Naive thymus-derived CD8-positive, alpha-beta T cell (primary cell): ENCODE measurements around the gene ASB8. TPM values are rescaled to one million over a fixed set of nuclear protein-coding genes. Genes with fewer than 3 reads are reported as not detected.
"Not testable (repeated sequence)": the region's sequence is repeated elsewhere in the genome, so short reads cannot be mapped to it uniquely, and the experiment has no call there.

Experiments used
- ATAC-seq, 2 donors: fragments of 150-1000 bp; cut with Tn5 transposase in 1 of 2; sonication (Bioruptor Pico), chemical (Tn5 transposase) in 1 of 2; 1 replicate in 1 of 2; 2 replicates in 1 of 2; pipeline ENCODE4 v1.10.0; 2021; ENCODE audit warnings: mild to moderate bottlenecking in 2 of 2, moderate library complexity in 2 of 2
- POLR2A ChIA-PET: fragments of 350-600 bp; sonication (Branson Sonifier 250); formaldehyde crosslinking; loops from one replicate; lab custom pipeline; 2021; ENCODE audit warnings: antibody characterized with exemption; lab: Charles Lee
- DNase-seq, 10 donors: peaks; one replicate each; pipeline versions ENCODE4 v3.0.0 to v3.0.0-alpha.2; 2020 to 2022
- H3K27ac Mint-ChIP-seq, 10 donors: one replicate each; pipeline ENCODE4 v1.8.0; 2020 to 2022; ENCODE audit warnings: mild to moderate bottlenecking in 10 of 10, mixed read lengths in 10 of 10, moderate library complexity in 4 of 10, inconsistent platforms in 1 of 10
- H3K27me3 Mint-ChIP-seq, 5 donors: one replicate each; pipeline ENCODE4 v1.8.0; 2021 to 2022; ENCODE audit warnings: mixed read lengths in 5 of 5
- H3K36me3 Mint-ChIP-seq, 3 donors: one replicate each; pipeline ENCODE4 v1.8.0; 2020 to 2022; ENCODE audit warnings: mixed read lengths in 3 of 3, mild to moderate bottlenecking in 2 of 3, inconsistent platforms in 1 of 3
- H3K4me1 Mint-ChIP-seq, 4 donors: one replicate each; pipeline ENCODE4 v1.8.0; 2021 to 2022; ENCODE audit warnings: mixed read lengths in 4 of 4
- H3K4me3 Mint-ChIP-seq, 10 donors: one replicate each; pipeline ENCODE4 v1.8.0; 2020 to 2022; ENCODE audit warnings: mild to moderate bottlenecking in 10 of 10, mixed read lengths in 10 of 10, moderate library complexity in 6 of 10, inconsistent platforms in 1 of 10
- H3K9me3 Mint-ChIP-seq, 9 donors: one replicate each; pipeline ENCODE4 v1.8.0; 2020 to 2022; ENCODE audit warnings: mixed read lengths in 9 of 9, mild to moderate bottlenecking in 3 of 9, inconsistent platforms in 1 of 9, moderate library complexity in 1 of 9
- polyA plus RNA-seq, 3 donors: library from polyadenylated mRNA; unstranded; fragments of 300-500 nt; fragmentation: Illumina TruSeq; gene quantifications; one replicate each; pipeline ENCODE4 v1.2.3, GENCODE V29; 2021
- total RNA-seq, 8 experiments: library from RNA in 2 of 8; stranded (reverse) in 2 of 8; gene quantifications; one replicate each; pipeline ENCODE4 v1.2.3 and lab custom pipeline; 2021 to 2026

The ASB8 gene
- total and polyA plus RNA-seq, 5 experiments from 2014 or later: 61.2 to 81.0 (median 71.0) TPM

DNA sequence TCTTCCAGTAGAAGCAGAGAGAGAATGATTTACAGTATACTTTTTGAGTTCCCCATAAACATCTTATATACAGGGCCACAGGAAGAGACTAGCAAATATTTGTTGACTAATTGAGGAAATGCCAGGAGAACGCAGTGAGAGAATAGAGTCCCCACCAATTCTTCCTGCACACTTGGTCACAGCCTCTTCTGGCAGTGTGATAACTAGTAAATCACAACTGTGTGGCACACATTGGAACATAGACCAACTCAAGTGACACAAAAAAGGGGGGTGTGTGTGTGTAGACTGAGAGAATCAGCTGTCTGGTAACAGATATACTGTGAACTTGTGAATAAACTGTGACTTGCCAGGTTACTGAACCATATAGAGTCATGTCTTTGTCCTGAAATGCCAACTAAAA, 27.9 kb downstream of the ASB8 start:
- no peaks in the 10 kb centered on the region for H3K4me1 Mint-ChIP-seq
- POLR2A ChIA-PET: no interaction called here
- H3K4me3 Mint-ChIP-seq: no peak overlapping the region
- DNase-seq (no peak), ATAC-seq (no peak)
- no peak overlapping the region for H3K27ac Mint-ChIP-seq
- H3K27me3 Mint-ChIP-seq: no peaks in the 10 kb centered on the region
- H3K36me3 Mint-ChIP-seq: peaks cover 1 to 30% (median 8%) of the 10 kb centered on the region in 3 donors
- no peaks in the 10 kb centered on the region for H3K9me3 Mint-ChIP-seq

DNA sequence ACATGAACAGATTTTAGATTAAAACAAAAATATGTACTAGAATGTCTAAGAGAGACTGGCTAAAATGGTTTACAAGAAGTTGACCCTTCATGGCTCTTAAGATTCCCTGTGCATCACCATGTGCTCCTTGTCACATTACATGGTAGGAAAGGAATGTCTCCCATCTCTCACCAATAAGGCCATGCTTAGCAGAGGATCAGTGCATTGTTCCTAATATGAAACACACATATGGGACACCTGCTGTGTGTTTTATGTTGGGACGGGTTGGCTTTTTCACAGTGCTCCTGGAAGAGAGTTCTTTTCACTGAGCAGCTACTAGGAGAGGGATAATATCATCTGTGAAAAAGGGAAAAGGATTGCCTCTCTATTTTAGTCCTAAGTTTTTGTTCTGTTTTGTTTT, 28.5 kb downstream of the ASB8 start:
- no peak for DNase-seq
- peaks cover 3 to 31% (median 5%) of the 10 kb centered on the region in 3 donors for H3K36me3 Mint-ChIP-seq
- no peaks in the 10 kb centered on the region for H3K9me3 Mint-ChIP-seq
- no peak overlapping the region for H3K4me3 Mint-ChIP-seq
- POLR2A ChIA-PET: interaction anchor here (0.6 kb wide), 2 partner anchors 56 to 135 kb away, joined by 3 to 7 read pairs; no protein-coding TSS in a partner anchor
- H3K4me1 Mint-ChIP-seq: peaks cover 0 to 2% (median 0%) of the 10 kb centered on the region in 4 donors
- no peak for ATAC-seq
- H3K27me3 Mint-ChIP-seq: no peaks in the 10 kb centered on the region
- H3K27ac Mint-ChIP-seq: peak overlapping the region in 1 of 10 donors; percentile 43

DNA sequence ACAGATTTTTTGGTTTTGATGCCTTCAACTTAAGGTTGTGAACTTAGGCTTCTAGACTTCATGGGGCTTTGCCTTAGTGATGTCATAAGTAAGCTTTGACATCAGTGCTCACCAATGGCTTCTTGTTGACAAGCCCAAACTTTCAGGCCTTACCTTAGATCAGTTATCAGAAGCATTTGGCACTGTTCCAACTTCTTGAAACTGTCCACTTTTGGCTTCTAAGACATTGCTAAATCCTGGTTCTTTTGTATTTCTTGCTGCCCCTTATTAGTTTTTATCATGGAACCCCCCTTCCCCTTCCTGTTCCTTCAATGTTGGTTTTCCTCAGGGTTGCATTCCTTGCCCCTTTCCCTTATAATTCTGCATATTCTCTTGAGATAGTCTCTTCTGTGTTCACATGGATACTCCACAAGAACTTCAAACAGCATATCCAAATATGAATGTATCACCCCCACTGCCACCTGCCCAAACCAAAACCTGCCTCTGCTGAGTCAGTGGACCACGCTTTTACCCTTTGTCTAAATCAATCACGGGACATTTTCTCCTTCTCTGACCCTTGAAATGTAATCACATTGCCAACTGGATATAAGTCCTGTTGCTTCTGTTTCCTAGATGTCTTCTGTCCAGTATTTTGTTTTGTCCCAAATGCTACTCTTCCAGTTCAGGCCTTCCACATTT, 30.2 kb downstream of the ASB8 start:
- H3K9me3 Mint-ChIP-seq: no peaks in the 10 kb centered on the region
- ATAC-seq: no peak
- no peak for DNase-seq
- H3K36me3 Mint-ChIP-seq: peaks cover 4 to 33% (median 5%) of the 10 kb centered on the region in 3 donors
- H3K27ac Mint-ChIP-seq: peak overlapping the region in 1 of 10 donors; percentile 3
- H3K27me3 Mint-ChIP-seq: no peaks in the 10 kb centered on the region
- H3K4me1 Mint-ChIP-seq: peaks cover 0 to 4% (median 0%) of the 10 kb centered on the region in 4 donors
- H3K4me3 Mint-ChIP-seq: no peak overlapping the region
- POLR2A ChIA-PET: no interaction called here

DNA sequence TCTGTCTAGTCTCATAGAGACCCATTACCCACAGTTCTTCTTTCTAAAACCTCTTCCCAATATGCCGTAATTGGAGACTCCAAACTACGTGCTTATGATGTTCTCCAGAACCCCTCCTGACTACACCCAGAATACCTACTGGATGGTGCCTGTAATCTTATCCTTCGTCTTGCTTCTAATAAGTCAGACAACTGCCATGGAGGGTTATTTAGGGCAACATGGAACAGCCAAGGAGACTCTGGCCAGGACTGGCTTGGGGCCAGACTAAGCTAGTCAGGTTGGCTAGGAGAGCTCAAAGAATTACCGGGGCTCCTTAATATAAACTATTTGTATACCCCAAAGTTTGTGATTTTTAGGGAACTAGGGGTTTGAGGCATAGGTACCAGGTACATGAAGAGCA, 31.3 kb downstream of the ASB8 start:
- Mint-ChIP-seq H3K27ac (no peak overlapping the region), H3K9me3 (no peaks in the 10 kb centered on the region), H3K36me3 (peaks cover 4 to 33% (median 5%) of the 10 kb centered on the region in 3 donors), H3K4me3 (no peak overlapping the region), H3K4me1 (peaks cover 0 to 6% (median 0%) of the 10 kb centered on the region in 4 donors), H3K27me3 (no peaks in the 10 kb centered on the region)
- POLR2A ChIA-PET: no interaction called here
- DNase-seq (no peak), ATAC-seq (no peak)

DNA sequence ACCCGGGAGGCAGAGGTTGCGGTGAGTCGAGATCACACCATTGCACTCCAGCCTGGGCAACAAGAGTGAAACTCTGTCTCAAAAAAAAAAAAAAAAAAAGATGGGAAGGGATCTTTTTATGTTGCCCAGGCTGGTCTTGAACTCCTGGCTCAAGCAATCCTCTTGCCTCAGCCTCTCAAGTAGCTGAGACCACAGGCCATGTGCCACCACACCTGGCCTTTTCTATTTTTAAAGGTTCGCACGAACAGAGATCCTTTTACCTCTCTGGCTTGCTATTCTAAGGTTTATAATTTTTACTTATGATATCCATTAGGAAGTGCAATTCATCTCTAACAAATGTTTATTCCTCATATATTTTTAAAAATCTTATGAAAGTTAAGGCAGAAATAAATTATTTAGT, 31.8 kb downstream of the ASB8 start:
- H3K27ac Mint-ChIP-seq, ATAC-seq, H3K4me3 Mint-ChIP-seq, H3K4me1 Mint-ChIP-seq, H3K27me3 Mint-ChIP-seq, POLR2A ChIA-PET, H3K9me3 Mint-ChIP-seq, DNase-seq: not testable (repeated sequence)
- H3K36me3 Mint-ChIP-seq: peaks cover 4 to 29% (median 5%) of the 10 kb centered on the region in 3 donors

DNA sequence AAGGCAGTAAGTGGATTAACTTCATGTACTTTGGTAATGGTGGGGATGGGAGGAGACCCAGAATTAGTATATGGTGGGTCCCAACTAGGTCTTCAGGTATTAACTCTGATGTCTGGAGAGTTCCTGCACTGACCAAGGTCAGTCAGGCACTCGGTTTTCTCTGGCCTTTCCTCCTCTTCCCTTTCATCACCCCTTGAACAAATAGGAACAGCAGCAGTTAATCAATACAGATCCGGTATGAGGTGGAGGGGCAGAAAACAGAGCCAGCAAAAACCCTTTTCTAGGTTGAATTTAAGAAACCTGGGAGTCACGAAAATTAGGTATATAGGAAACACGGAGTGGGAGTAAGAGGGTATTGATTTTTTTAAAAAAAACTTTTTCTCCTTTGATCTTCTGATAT, 34.1 kb downstream of the ASB8 start:
- POLR2A ChIA-PET: no interaction called here
- no peak overlapping the region for H3K4me3 Mint-ChIP-seq
- H3K27me3 Mint-ChIP-seq: peaks cover 0 to 2% (median 0%) of the 10 kb centered on the region in 5 donors
- H3K9me3 Mint-ChIP-seq: no peaks in the 10 kb centered on the region
- DNase-seq (no peak), ATAC-seq (no peak)
- H3K36me3 Mint-ChIP-seq: peaks cover 4 to 26% (median 5%) of the 10 kb centered on the region in 3 donors
- H3K27ac Mint-ChIP-seq: no peak overlapping the region
- H3K4me1 Mint-ChIP-seq: peaks cover 17 to 21% (median 21%) of the 10 kb centered on the region in 4 donors

DNA sequence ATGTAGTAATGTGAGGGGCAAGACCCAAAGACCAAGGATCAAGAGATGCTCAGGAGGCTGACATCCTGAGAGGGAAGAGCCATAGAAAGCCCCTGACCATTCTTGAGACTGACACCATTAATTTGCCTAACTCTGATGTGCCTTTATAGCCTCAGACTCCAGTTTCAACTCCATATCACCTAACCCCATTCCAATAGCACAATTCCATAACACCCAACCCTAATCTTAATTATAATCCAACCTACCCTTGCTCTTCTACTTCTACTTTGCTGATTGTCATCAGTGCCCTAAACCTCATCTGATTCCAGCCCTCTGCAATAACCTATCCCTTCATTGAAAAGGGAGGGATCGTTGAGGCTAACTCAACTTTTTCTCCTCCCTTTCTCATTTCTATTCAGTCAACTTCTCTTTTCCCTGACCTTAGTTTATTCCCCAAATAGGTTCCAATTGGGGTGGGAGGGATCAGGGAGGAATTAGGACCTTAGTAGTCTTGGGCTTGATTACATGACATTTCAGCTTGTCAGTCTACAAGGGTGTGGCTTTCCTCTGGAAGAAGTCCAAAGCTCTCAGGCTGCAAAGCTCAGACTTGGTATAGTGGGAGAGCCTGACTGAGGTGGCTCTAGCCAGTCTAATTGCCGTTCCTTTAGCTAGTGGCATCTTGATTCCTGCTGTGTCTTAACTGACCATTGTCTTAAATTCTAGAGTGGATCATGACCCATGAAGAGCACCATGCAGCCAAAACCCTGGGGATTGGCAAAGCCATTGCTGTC, 35.1 kb downstream of the ASB8 start:
- peaks cover 4 to 24% (median 5%) of the 10 kb centered on the region in 3 donors for H3K36me3 Mint-ChIP-seq
- H3K9me3 Mint-ChIP-seq: no peaks in the 10 kb centered on the region
- peaks cover 17 to 23% (median 21%) of the 10 kb centered on the region in 4 donors for H3K4me1 Mint-ChIP-seq
- ATAC-seq (no peak), DNase-seq (no peak)
- no peak overlapping the region for H3K27ac Mint-ChIP-seq
- H3K4me3 Mint-ChIP-seq: no peak overlapping the region
- H3K27me3 Mint-ChIP-seq: peaks cover 0 to 3% (median 2%) of the 10 kb centered on the region in 5 donors
- POLR2A ChIA-PET: no interaction called here

DNA sequence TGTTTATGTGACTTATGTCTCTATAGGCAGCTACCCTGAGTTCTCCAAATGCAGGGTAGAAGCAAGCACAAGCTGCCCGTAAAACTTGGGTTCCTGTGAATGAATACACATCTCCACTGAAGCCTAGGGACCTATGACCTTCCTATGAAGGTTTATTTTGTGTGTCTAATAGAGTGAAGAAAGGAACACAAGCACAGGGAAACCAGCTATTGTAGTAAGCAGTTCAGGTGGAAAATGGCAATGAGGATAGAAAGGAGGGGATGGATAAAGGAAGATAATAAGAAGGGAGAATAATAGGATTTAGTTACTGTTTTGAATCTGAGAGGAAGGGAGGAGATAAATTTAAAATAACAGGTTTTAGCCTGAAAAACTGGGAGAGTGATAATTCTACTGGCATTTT, 35.8 kb downstream of the ASB8 start:
- ATAC-seq (no peak), DNase-seq (no peak)
- Mint-ChIP-seq H3K4me1 (peaks cover 17 to 23% (median 21%) of the 10 kb centered on the region in 4 donors), H3K4me3 (no peak overlapping the region), H3K27me3 (peaks cover 0 to 6% (median 2%) of the 10 kb centered on the region in 5 donors), H3K27ac (no peak overlapping the region), H3K9me3 (no peaks in the 10 kb centered on the region), H3K36me3 (peaks cover 4 to 24% (median 5%) of the 10 kb centered on the region in 3 donors)
- POLR2A ChIA-PET: interaction anchor here (1.0 to 1.2 kb wide), 2 partner anchors 13 to 16 kb away, joined by 3 to 4 read pairs; partner anchors contain the start of gene SENP1

DNA sequence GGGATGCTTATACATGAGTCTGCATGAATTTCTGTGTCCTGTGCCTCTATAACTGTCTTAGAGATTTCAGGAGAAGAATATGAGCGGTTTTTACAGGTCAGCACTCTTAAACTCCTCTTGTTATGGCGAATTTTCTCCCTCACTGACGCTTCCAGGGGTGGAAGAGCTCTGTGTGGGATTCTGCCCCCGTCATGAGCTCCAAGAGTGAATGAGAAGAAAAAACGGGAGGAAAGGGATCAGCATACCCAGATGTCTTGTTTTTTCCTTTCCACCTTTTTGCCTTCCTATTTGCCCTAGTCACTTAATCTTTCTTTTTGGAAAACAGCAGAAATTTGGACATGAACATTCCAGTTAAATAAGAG, 37.5 kb downstream of the ASB8 start:
- Mint-ChIP-seq H3K9me3 (no peaks in the 10 kb centered on the region), H3K27ac (peak overlapping the region in 2 of 10 donors; percentile 32 to 53), H3K36me3 (peaks cover 4 to 14% (median 5%) of the 10 kb centered on the region in 3 donors), H3K4me1 (peaks cover 17 to 23% (median 21%) of the 10 kb centered on the region in 4 donors), H3K4me3 (peak overlapping the region; percentile 90 to 99 (median 96)), H3K27me3 (peaks cover 3 to 12% (median 10%) of the 10 kb centered on the region in 5 donors)
- ATAC-seq: no peak
- no peak for DNase-seq
- POLR2A ChIA-PET: interaction anchor here (2.2 kb wide), 1 partner anchor 14 kb away, joined by 13 read pairs; the partner anchor contains the start of gene SENP1

DNA sequence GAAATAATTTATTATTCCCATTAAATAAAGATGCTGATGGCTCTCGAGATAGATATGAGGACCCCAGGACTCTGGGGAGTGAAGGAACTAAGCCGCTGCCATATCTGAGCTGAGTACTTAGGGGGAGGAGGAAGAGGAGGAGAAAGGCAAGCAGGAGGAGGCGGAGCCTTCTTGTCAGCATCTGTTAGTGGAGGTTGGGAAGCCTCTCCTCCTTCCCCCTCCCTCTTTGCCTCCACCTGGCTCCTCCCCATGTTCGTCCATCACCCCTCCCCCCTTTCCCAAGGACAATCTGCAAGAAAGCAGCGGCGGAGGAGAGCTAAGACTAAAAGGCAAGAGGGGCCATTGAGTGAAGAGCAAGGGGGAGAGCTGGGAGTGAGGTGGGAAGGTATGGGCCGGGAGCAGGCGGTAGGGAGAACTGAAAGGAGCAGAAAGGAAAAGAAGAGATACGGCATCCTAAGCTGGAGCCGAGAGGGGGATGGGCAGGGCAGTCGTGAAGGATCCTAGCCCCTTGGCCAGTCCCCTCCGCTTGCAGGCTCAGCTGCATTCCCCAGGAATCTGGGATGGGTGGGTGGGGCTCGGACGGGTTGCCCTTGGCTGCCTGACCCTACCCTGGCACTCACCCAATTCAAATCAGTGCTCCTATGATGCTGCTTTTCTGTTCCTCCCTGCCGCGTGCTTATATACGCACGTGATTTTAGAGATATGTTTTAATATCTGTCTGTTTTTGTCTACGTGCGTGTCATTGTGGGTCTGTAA, 38.1 kb downstream of the ASB8 start, which contains the start of gene PFKM:
PFKM (plus strand) TSS at position 287 of the 756 bp plus-strand sequence. CDS start 3,411 bp downstream, outside the sequence.
- H3K4me3 Mint-ChIP-seq: peak within 1 kb of the TSS; percentile 90 to 99 (median 96)

DNA sequence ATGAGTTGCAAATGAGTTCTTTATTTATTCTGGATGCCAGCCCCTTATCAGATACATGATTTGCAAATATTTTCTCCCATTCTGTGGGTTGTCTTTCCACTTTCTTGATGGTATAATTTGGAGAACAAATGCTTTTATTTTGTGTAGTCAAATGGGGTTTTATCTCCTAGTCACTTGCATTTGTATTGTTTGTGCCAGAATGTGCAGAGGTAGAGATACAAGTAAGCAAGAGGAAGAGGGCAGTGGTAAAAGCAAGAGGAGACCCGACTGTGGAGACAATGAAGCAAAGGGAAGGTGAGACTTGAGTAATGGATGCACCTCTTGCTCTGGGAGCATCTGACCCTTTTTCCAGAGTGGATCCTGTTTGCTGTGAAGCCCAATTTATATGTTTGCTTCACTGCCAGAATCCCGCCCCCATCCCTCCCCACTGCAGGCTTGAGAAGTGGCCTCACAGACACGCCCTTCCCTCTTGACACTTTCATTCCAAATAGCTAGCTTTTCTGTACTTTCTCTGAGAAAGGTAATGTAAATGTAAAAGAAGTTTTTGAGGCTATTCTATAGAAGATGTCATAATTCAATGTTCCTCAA, 38.9 kb downstream of the ASB8 start:
- peaks cover 6 to 21% (median 18%) of the 10 kb centered on the region in 5 donors for H3K27me3 Mint-ChIP-seq
- no peak for DNase-seq
- H3K27ac Mint-ChIP-seq: peak overlapping the region in 8 of 10 donors; percentile 53 to 95 (median 81)
- POLR2A ChIA-PET: interaction anchor here (2.2 kb wide), 1 partner anchor 12 kb away, joined by 13 read pairs; the partner anchor contains the start of gene SENP1
- ATAC-seq: no peak
- H3K4me3 Mint-ChIP-seq: peak overlapping the region; percentile 90 to 99 (median 96)
- peaks cover 0 to 8% (median 8%) of the 10 kb centered on the region in 3 donors for H3K36me3 Mint-ChIP-seq
- H3K9me3 Mint-ChIP-seq: no peaks in the 10 kb centered on the region
- H3K4me1 Mint-ChIP-seq: peaks cover 15 to 23% (median 21%) of the 10 kb centered on the region in 4 donors

More for the DNA sequence above, 38.1 kb downstream of the ASB8 start, which contains the start of gene PFKM:
- ATAC-seq (peak; percentile 94 to 100), DNase-seq (peak; percentile 8 to 76 (median 45))
- no peaks in the 10 kb centered on the region for H3K9me3 Mint-ChIP-seq
- peaks cover 16 to 23% (median 21%) of the 10 kb centered on the region in 4 donors for H3K4me1 Mint-ChIP-seq
- peak within 1 kb of the TSS in 9 of 10 donors; percentile 53 to 95 (median 80) for H3K27ac Mint-ChIP-seq
- POLR2A ChIA-PET: interaction anchor here (2.2 kb wide), 1 partner anchor 13 kb away, joined by 13 read pairs; the partner anchor contains the start of gene SENP1
- peaks cover 6 to 17% (median 15%) of the 10 kb centered on the region in 5 donors for H3K27me3 Mint-ChIP-seq
- H3K36me3 Mint-ChIP-seq: peaks cover 3 to 13% (median 9%) of the 10 kb centered on the region in 3 donors
